Ishikawa (cell line): ENCODE data around the gene CASP9.

ENCODE experiments used
- CEBPB ChIP-seq: IDR thresholded peaks from 2 replicates; pipeline ENCODE4 v1.6.1; 2012
- FOXM1 ChIP-seq: IDR thresholded peaks from 2 replicates; pipeline ENCODE4 v1.6.1; 2012; ENCODE audit warnings: low read depth, borderline replicate concordance
- NFIC ChIP-seq: IDR thresholded peaks from 2 replicates; pipeline ENCODE4 v1.6.1; 2012
- RAD21 ChIP-seq: IDR thresholded peaks from 2 replicates; pipeline ENCODE4 v1.6.1; 2012; ENCODE audit warnings: low read depth
- TAF1 ChIP-seq: IDR thresholded peaks from 2 replicates; pipeline ENCODE4 v1.6.1; 2012; ENCODE audit warnings: low read depth, mild to moderate bottlenecking
- TCF12 ChIP-seq: IDR thresholded peaks from 2 replicates; pipeline ENCODE4 v1.6.1; 2012; ENCODE audit warnings: low read depth
- TF ChIP-seq, protein P1 (sequence below): IDR thresholded peaks from 2 replicates; pipeline ENCODE4 v1.6.1; 2012; ENCODE audit warnings: low read depth, mild to moderate bottlenecking
- TF ChIP-seq, protein P2 (sequence below): IDR thresholded peaks from 2 replicates; pipeline ENCODE4 v1.6.1; 2012

DNA sequence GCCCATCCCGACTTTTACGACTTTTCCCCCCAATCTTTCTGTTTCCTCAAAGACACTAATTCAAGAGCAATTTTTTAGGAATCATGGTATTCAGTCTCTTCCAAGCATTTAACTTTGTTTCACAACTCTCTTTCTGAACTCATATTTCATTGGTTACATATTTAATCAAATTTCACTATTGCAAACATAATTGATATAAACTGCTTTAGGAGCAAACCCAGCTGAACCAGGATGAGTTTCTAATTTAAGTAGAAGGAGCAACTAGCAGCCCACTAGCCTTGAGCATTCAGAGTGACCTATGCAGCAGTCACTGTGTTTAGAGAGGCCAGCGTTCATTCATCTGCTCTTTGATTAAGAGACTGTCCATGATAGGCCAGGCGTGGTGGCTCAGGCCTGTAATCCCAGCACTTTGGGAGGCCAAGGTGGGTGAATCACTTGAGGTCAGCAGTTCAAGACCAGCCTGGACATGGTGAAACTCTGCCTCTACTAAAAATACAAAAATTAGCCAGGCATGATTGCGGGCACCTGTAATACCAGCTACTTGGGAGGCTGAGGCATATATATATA, 46.3 kb downstream of the CASP9 start:
- TF ChIP-seq, protein P1, sequence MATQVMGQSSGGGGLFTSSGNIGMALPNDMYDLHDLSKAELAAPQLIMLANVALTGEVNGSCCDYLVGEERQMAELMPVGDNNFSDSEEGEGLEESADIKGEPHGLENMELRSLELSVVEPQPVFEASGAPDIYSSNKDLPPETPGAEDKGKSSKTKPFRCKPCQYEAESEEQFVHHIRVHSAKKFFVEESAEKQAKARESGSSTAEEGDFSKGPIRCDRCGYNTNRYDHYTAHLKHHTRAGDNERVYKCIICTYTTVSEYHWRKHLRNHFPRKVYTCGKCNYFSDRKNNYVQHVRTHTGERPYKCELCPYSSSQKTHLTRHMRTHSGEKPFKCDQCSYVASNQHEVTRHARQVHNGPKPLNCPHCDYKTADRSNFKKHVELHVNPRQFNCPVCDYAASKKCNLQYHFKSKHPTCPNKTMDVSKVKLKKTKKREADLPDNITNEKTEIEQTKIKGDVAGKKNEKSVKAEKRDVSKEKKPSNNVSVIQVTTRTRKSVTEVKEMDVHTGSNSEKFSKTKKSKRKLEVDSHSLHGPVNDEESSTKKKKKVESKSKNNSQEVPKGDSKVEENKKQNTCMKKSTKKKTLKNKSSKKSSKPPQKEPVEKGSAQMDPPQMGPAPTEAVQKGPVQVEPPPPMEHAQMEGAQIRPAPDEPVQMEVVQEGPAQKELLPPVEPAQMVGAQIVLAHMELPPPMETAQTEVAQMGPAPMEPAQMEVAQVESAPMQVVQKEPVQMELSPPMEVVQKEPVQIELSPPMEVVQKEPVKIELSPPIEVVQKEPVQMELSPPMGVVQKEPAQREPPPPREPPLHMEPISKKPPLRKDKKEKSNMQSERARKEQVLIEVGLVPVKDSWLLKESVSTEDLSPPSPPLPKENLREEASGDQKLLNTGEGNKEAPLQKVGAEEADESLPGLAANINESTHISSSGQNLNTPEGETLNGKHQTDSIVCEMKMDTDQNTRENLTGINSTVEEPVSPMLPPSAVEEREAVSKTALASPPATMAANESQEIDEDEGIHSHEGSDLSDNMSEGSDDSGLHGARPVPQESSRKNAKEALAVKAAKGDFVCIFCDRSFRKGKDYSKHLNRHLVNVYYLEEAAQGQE = no peak
- TF ChIP-seq FOXM1 = no peak
- no peak for TF ChIP-seq CEBPB
- no peak for TF ChIP-seq RAD21
- TF ChIP-seq NFIC = no peak
- TF ChIP-seq, protein P2, sequence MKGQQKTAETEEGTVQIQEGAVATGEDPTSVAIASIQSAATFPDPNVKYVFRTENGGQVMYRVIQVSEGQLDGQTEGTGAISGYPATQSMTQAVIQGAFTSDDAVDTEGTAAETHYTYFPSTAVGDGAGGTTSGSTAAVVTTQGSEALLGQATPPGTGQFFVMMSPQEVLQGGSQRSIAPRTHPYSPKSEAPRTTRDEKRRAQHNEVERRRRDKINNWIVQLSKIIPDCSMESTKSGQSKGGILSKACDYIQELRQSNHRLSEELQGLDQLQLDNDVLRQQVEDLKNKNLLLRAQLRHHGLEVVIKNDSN = no peak
- no peak for TF ChIP-seq TCF12
- TF ChIP-seq TAF1 = no peak
